GM12874 (cell line): ENCODE measurements around the gene MYO1B.

ENCODE experiments used
- CTCF ChIP-seq: IDR thresholded peaks from 2 replicates; pipeline ENCODE4 v1.5.1; 2011; ENCODE audit warnings: low read depth, mild to moderate bottlenecking, control low read depth, low read length, moderate library complexity; ENCODE audit not compliant: insufficient read depth

The MYO1B gene

DNA sequence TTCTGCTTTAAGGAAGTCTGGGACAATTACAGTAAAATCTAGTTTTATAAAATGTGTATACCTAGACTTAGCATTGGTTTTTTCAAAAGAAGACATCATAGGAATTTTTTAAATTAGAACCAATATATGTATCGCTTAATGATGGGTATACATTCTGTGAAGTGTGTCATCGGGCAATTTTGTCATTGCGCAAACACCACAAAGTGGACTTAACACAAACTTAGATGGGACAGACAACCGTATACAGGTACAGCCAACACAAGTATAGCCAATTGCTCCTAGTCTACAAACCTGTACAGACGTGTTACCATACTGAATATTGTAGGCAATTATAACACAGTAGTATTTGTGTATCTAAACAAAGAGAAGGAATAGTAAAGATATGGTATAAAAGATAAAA, 12.7 kb downstream of the MYO1B start:
- no peak for TF ChIP-seq CTCF

DNA sequence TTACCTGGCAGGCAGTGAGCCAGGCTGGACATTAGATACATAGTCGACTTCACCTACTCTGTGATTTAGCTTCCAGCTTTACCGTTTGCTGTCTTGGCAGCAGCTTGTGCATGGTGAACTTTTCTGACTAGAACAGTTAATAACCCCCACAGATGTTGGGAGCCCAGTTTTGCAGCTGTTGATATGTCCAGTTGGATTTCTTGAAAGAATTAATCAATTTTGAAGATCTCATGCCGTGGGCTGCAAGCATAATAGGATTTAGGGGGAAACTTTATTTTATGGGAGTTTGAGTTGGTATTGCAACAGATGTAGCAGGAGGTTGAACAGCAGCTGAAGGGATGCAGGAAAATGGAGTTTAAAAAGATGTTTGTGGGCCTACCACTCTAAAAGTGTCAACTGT, 13.8 kb downstream of the MYO1B start:
- no peak for TF ChIP-seq CTCF

- no peak for TF ChIP-seq CTCF
Observed at GRCh38 chr2:191262436-191262835, 17.2 kb downstream of the MYO1B start.

GRCh38 chr2:191263050-191263449, 17.8 kb downstream of the MYO1B start:
- TF ChIP-seq CTCF: no peak

DNA sequence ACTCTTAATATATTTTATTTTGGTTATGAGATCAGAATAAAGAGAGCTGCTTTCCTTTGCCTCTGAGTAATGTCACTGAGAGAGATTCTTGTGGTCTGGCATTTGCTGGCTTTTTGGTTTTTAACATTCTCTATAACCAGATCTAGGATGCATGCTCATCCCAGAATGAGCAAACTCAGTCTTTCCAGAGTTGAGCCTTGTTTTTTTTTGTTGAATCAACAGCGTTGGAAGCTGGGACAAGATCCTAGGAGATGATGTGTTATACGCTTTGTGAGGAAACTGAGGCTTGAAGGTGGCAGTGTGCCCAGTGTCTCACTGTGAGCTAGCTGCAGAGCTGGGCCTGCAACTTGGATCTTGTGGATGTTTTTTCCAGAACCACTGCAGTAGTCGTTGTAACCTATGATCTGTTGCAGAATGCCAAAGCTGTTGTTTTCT, 19.5 kb downstream of the MYO1B start:
- TF ChIP-seq CTCF: no peak

GRCh38 chr2:191265311-191266170, 20.3 kb downstream of the MYO1B start:
- TF ChIP-seq CTCF: no peak

GRCh38 chr2:191266201-191266600, 21.0 kb downstream of the MYO1B start:
- TF ChIP-seq CTCF: no peak

- TF ChIP-seq CTCF: no peak
Observed at GRCh38 chr2:191268596-191268995, 23.4 kb downstream of the MYO1B start.
